ENCODE data around the gene TET2. TPM values are rescaled to one million over a fixed set of nuclear protein-coding genes. Genes with fewer than 3 reads are reported as not detected.

Gene TET2
- total and polyA plus RNA-seq, 7 donors: 2.4 to 30.9 (median 24.6) TPM

DNA sequence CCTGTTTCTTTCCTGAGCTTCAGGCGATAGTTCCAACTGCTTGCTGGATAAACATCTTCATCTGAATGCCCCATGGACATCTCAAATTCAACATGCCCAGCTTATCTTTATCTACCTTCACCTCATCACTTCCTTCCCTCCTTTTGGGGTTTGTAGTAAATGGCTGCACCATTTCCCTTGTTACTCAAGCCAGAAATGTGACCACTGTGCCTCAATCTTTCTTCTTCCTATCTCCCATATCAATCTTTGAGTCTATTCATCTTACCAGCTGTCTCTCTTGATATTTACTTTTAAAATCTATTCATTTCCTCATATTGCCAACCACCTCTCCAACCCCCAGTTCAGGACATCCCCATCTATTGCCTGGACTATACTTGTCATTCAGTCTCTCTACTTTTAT, 171.8 kb downstream of the TET2 start:
- intact Hi-C loops (cut with DNase I): no loop called here
- Histone ChIP-seq H3K9me3 (peaks cover 0 to 5% (median under 1%) of the 10 kb centered on the region in 4 donors), H3K27me3 (no peaks in the 10 kb centered on the region), H3K36me3 (no peaks in the 10 kb centered on the region), H3K27ac (no peak overlapping the region), H3K4me3 (no peak overlapping the region), H3K4me1 (no peaks in the 10 kb centered on the region)
- no peak for DNase-seq
- TF ChIP-seq, protein P1, sequence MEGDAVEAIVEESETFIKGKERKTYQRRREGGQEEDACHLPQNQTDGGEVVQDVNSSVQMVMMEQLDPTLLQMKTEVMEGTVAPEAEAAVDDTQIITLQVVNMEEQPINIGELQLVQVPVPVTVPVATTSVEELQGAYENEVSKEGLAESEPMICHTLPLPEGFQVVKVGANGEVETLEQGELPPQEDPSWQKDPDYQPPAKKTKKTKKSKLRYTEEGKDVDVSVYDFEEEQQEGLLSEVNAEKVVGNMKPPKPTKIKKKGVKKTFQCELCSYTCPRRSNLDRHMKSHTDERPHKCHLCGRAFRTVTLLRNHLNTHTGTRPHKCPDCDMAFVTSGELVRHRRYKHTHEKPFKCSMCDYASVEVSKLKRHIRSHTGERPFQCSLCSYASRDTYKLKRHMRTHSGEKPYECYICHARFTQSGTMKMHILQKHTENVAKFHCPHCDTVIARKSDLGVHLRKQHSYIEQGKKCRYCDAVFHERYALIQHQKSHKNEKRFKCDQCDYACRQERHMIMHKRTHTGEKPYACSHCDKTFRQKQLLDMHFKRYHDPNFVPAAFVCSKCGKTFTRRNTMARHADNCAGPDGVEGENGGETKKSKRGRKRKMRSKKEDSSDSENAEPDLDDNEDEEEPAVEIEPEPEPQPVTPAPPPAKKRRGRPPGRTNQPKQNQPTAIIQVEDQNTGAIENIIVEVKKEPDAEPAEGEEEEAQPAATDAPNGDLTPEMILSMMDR (IDR thresholded peaks at IDR 0.05): no peak
- no peak for TF ChIP-seq POLR2A (IDR thresholded peaks at IDR 0.05)
- TF ChIP-seq EP300 (IDR thresholded peaks at IDR 0.05): no peak
- TF ChIP-seq POLR2AphosphoS5 (IDR thresholded peaks at IDR 0.05): no peak
- WGBS, 2 donors: 94 to 96% methylated on average over 1 of the region's 1 CpG

DNA sequence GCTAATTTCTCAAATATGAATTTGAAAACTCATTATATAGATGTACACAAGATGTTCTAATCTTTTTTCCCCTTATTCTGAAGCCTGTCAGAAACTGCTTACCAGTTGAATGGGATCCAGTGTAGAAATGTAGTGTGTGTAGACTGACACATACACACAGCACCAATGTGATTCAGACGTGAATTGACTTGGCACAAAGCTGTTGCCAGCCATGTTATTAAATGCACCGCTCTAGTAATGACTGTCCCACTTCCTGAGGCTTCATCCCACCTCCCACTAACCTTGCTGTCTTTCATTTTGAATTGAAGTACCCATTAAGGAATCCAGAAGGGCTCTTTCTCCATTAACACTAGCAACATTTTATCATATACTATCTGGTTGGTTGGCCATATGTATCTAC, 180.5 kb downstream of the TET2 start:
- no peaks in the 10 kb centered on the region for H3K9me3 ChIP-seq
- WGBS, 2 donors: 80 to 83% methylated on average over 2 of the region's 2 CpGs
- DNase-seq: no peak

DNA sequence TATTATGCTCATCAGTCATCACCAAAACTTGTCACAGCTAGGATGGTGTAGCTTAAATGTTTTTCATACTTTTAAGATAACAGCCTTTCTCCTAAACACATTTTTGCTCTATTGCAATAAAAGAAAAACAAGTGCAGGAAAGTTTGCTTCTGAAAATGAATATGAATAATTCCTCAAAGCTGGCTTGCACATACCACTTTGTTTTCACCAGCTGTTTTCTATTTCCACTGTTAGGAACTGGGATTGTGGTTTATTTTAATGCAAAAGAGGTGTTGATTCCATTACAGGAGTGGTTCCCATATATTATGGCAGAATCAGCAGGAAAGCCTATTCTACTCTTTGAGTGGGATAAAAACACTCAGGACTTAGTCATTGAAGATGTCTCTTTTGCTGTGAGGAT, 181.3 kb downstream of the TET2 start:
- DNase-seq: no peak
- H3K4me3 ChIP-seq: no peak overlapping the region
- H3K27ac ChIP-seq: no peak overlapping the region
- TF ChIP-seq, protein P1 (IDR thresholded peaks at IDR 0.05): no peak
- TF ChIP-seq POLR2A (IDR thresholded peaks at IDR 0.05): no peak
- no peak for TF ChIP-seq EP300 (IDR thresholded peaks at IDR 0.05)
- TF ChIP-seq POLR2AphosphoS5 (IDR thresholded peaks at IDR 0.05): no peak
- no peaks in the 10 kb centered on the region for H3K36me3 ChIP-seq
- H3K27me3 ChIP-seq: no peaks in the 10 kb centered on the region
- H3K9me3 ChIP-seq: no peaks in the 10 kb centered on the region
- intact Hi-C loops (cut with DNase I): no loop called here
- no peaks in the 10 kb centered on the region for H3K4me1 ChIP-seq

More for the DNA sequence above, 180.5 kb downstream of the TET2 start:
- no peaks in the 10 kb centered on the region for H3K27me3 ChIP-seq
- H3K4me3 ChIP-seq: no peak overlapping the region
- H3K27ac ChIP-seq: no peak overlapping the region
- H3K36me3 ChIP-seq: no peaks in the 10 kb centered on the region
- TF ChIP-seq POLR2A (IDR thresholded peaks at IDR 0.05) (no peak), EP300 (IDR thresholded peaks at IDR 0.05) (no peak), POLR2AphosphoS5 (IDR thresholded peaks at IDR 0.05) (no peak)
- TF ChIP-seq, protein P1 (IDR thresholded peaks at IDR 0.05): no peak
- no peaks in the 10 kb centered on the region for H3K4me1 ChIP-seq
- intact Hi-C loops (cut with DNase I): no loop called here

DNA sequence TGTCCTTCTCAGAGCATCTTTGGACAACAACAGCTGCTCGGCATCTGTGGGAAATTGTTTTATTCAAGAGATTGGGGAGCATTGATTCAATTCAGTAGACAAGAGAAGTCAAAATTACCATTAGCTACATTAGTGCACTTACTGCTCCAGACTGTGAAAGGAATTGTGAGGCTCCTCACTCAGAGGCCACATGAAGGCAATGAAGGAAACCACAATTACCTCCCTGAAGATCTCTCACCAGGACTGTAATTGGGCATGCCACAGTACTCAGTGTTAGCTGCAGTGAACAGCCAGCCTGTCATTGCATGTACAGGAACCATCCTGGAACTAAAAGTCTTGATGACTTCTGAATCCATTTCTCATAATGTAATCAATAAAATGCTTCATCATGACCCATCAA, 182.4 kb downstream of the TET2 start:
- H3K27ac ChIP-seq: no peak overlapping the region
- H3K27me3 ChIP-seq: no peaks in the 10 kb centered on the region
- H3K36me3 ChIP-seq: peaks cover 0 to 6% (median 0%) of the 10 kb centered on the region in 4 donors
- WGBS, 2 donors: 90 to 92% methylated on average over 1 of the region's 1 CpG
- H3K4me1 ChIP-seq: no peaks in the 10 kb centered on the region
- intact Hi-C loops (cut with DNase I): no loop called here
- H3K4me3 ChIP-seq: no peak overlapping the region
- no peak for DNase-seq
- TF ChIP-seq, protein P1 (IDR thresholded peaks at IDR 0.05): no peak
- TF ChIP-seq EP300 (IDR thresholded peaks at IDR 0.05): no peak
- no peak for TF ChIP-seq POLR2AphosphoS5 (IDR thresholded peaks at IDR 0.05)
- no peak for TF ChIP-seq POLR2A (IDR thresholded peaks at IDR 0.05)
- no peaks in the 10 kb centered on the region for H3K9me3 ChIP-seq

Small RNA genes lying within 50 kb of the gene (small RNA-seq; reads per million reads assigned to genes)
- gene RF00322: 0 reads per million in 3 donors
- 0 reads per million in 3 donors for gene RN7SL89P

All from sigmoid colon (tissue), 7 donors.